Activated CD4-positive, alpha-beta T cell treated with anti-CD3 and anti-CD28 coated beads for 36 hours (primary cell): ENCODE measurements around the gene N4BP2L2. TPM values are rescaled to one million over a fixed set of nuclear protein-coding genes. Genes with fewer than 3 reads are reported as not detected.

Experiments used
- ATAC-seq: fragments of 200-7000 bp; cut with Tn5 transposase; one replicate; pipeline ENCODE4 v1.10.0; 2021; ENCODE audit warnings: mild to moderate bottlenecking, moderate library complexity
- CTCF ChIA-PET: fragments of 350-600 bp; sonication (Branson Sonifier 250); formaldehyde crosslinking; loops from one replicate; lab custom pipeline; 2021; ENCODE audit warnings: antibody characterized with exemption; lab: Charles Lee
- POLR2A ChIA-PET: fragments of 350-600 bp; sonication (Branson Sonifier 250); formaldehyde crosslinking; loops from one replicate; lab custom pipeline; 2021; ENCODE audit warnings: antibody characterized with exemption, inconsistent platforms; lab: Charles Lee
- DNase-seq: peaks from one replicate; pipeline ENCODE4 v3.0.0-alpha.2; 2020
- H3K27ac Mint-ChIP-seq: one replicate; pipeline ENCODE4 v1.8.0; 2021; ENCODE audit warnings: mixed read lengths
- H3K27me3 Mint-ChIP-seq: one replicate; pipeline ENCODE4 v1.8.0; 2021; ENCODE audit warnings: mixed read lengths
- H3K36me3 Mint-ChIP-seq: one replicate; pipeline ENCODE4 v1.8.0; 2021; ENCODE audit warnings: low read depth, mixed read lengths
- H3K4me1 Mint-ChIP-seq: one replicate; pipeline ENCODE4 v1.8.0; 2021; ENCODE audit warnings: mixed read lengths
- H3K4me3 Mint-ChIP-seq: one replicate; pipeline ENCODE4 v1.8.0; 2021; ENCODE audit warnings: mild to moderate bottlenecking, moderate library complexity, mixed read lengths
- H3K9me3 Mint-ChIP-seq: one replicate; pipeline ENCODE4 v1.8.0; 2021; ENCODE audit warnings: low read depth, mixed read lengths
- intact Hi-C, 2 experiments: fragments of 100-400 bp; cut with DNase I in 1 of 2; cut with micrococcal nuclease in 1 of 2; formaldehyde crosslinking; loops; one replicate each; pipeline versions ENCODE4 v1.14.2 to v1.15.1; 2022 to 2024; cut with DNase I, micrococcal nuclease
- total RNA-seq, 2 experiments: library from RNA; stranded (reverse); gene quantifications; one replicate each; pipeline ENCODE4 v1.2.3, GENCODE V29; 2021

The N4BP2L2 gene
- total RNA-seq, 2 experiments from 2014 or later: 95.1 to 105 TPM

GRCh38 chr13:32471187-32471922 lies 67.2 kb downstream of the N4BP2L2 start:
- intact Hi-C loops: no loop called here
- ATAC-seq (no peak), DNase-seq (no peak)
- Mint-ChIP-seq H3K9me3 (no peaks in the 10 kb centered on the region), H3K4me1 (peaks cover 8% of the 10 kb centered on the region), H3K27ac (no peak overlapping the region), H3K36me3 (no peaks in the 10 kb centered on the region), H3K4me3 (no peak overlapping the region), H3K27me3 (no peaks in the 10 kb centered on the region)
- ChIA-PET CTCF (interaction anchor here (0.6 to 1.6 kb wide), 3 partner anchors 109 to 177 kb away, joined by 3 to 5 read pairs (median 4); no protein-coding TSS in a partner anchor), POLR2A (no interaction called here)

GRCh38 chr13:32468502-32469142 lies 70.0 kb downstream of the N4BP2L2 start:
- Mint-ChIP-seq H3K9me3 (no peaks in the 10 kb centered on the region), H3K4me3 (no peak overlapping the region), H3K27me3 (no peaks in the 10 kb centered on the region), H3K4me1 (peaks cover 8% of the 10 kb centered on the region), H3K27ac (no peak overlapping the region), H3K36me3 (no peaks in the 10 kb centered on the region)
- DNase-seq (no peak), ATAC-seq (no peak)
- intact Hi-C loops: loop anchor here in 1 of 2 experiments (5.0 kb wide), 1 partner anchor 69 kb away; the partner anchor contains the start of gene N4BP2L2
- ChIA-PET CTCF (no interaction called here), POLR2A (no interaction called here)

GRCh38 chr13:32456591-32456990 lies 82.0 kb downstream of the N4BP2L2 start:
- intact Hi-C loops: no loop called here
- Mint-ChIP-seq H3K9me3 (peaks cover 19% of the 10 kb centered on the region), H3K27ac (no peak overlapping the region), H3K4me1 (no peaks in the 10 kb centered on the region), H3K4me3 (no peak overlapping the region), H3K27me3 (no peaks in the 10 kb centered on the region), H3K36me3 (peaks cover 46% of the 10 kb centered on the region)
- POLR2A ChIA-PET: no interaction called here
- CTCF ChIA-PET: interaction anchor here (1.3 kb wide), 1 partner anchor 10 kb away, joined by 3 read pairs; no protein-coding TSS in a partner anchor
- no peak for ATAC-seq
- no peak for DNase-seq

- CTCF ChIA-PET: interaction anchor here (1.2 to 1.3 kb wide), 2 partner anchors 11 to 546 kb away, joined by 3 to 4 read pairs; no protein-coding TSS in a partner anchor
- no peak overlapping the region for H3K4me3 Mint-ChIP-seq
- H3K4me1 Mint-ChIP-seq: no peaks in the 10 kb centered on the region
- POLR2A ChIA-PET: no interaction called here
- DNase-seq (no peak), ATAC-seq (no peak)
- H3K36me3 Mint-ChIP-seq: peaks cover 39% of the 10 kb centered on the region
- H3K27me3 Mint-ChIP-seq: no peaks in the 10 kb centered on the region
- peaks cover 19% of the 10 kb centered on the region for H3K9me3 Mint-ChIP-seq
- intact Hi-C loops: no loop called here
- no peak overlapping the region for H3K27ac Mint-ChIP-seq
Observed at GRCh38 chr13:32455594-32455903, 83.0 kb downstream of the N4BP2L2 start.

GRCh38 chr13:32454886-32455593 lies 83.6 kb downstream of the N4BP2L2 start:
- no peak for DNase-seq
- POLR2A ChIA-PET: no interaction called here
- Mint-ChIP-seq H3K27me3 (no peaks in the 10 kb centered on the region), H3K4me1 (no peaks in the 10 kb centered on the region), H3K4me3 (no peak overlapping the region), H3K27ac (no peak overlapping the region), H3K36me3 (peaks cover 38% of the 10 kb centered on the region), H3K9me3 (peaks cover 19% of the 10 kb centered on the region)
- CTCF ChIA-PET: interaction anchor here (0.6 to 1.3 kb wide), 3 partner anchors 11 to 545 kb away, joined by 3 to 4 read pairs (median 3); no protein-coding TSS in a partner anchor
- no peak for ATAC-seq
- intact Hi-C loops: no loop called here

GRCh38 chr13:32453981-32454380 lies 84.6 kb downstream of the N4BP2L2 start:
- Mint-ChIP-seq H3K36me3 (peaks cover 28% of the 10 kb centered on the region), H3K27me3 (no peaks in the 10 kb centered on the region), H3K4me1 (peaks cover under 1% of the 10 kb centered on the region), H3K9me3 (peaks cover 16% of the 10 kb centered on the region), H3K27ac (no peak overlapping the region), H3K4me3 (no peak overlapping the region)
- intact Hi-C loops: no loop called here
- CTCF ChIA-PET: interaction anchor here (0.8 kb wide), 1 partner anchor 83 kb away, joined by 3 read pairs; no protein-coding TSS in a partner anchor
- POLR2A ChIA-PET: no interaction called here
- ATAC-seq (no peak), DNase-seq (no peak)

- Mint-ChIP-seq H3K27me3 (no peaks in the 10 kb centered on the region), H3K4me1 (peaks cover 14% of the 10 kb centered on the region), H3K36me3 (peaks cover 4% of the 10 kb centered on the region), H3K27ac (no peak overlapping the region), H3K9me3 (no peaks in the 10 kb centered on the region), H3K4me3 (no peak overlapping the region)
- ChIA-PET POLR2A (no interaction called here), CTCF (interaction anchor here (0.6 to 1.1 kb wide), 3 partner anchors 38 to 744 kb away, joined by 3 to 4 read pairs (median 3); no protein-coding TSS in a partner anchor)
- DNase-seq (no peak), ATAC-seq (no peak)
- intact Hi-C loops: no loop called here
Observed at GRCh38 chr13:32448972-32449371, 89.6 kb downstream of the N4BP2L2 start.

GRCh38 chr13:32447894-32448623 lies 90.5 kb downstream of the N4BP2L2 start:
- peak overlapping the region; percentile 32 for H3K27ac Mint-ChIP-seq
- no peak overlapping the region for H3K4me3 Mint-ChIP-seq
- DNase-seq: no peak
- H3K36me3 Mint-ChIP-seq: peaks cover 3% of the 10 kb centered on the region
- POLR2A ChIA-PET: interaction anchor here (1.3 kb wide), 1 partner anchor 20 kb away, joined by 5 read pairs; the partner anchor contains the start of gene N4BP2L1
- peak; percentile 87 for ATAC-seq
- H3K9me3 Mint-ChIP-seq: no peaks in the 10 kb centered on the region
- CTCF ChIA-PET: interaction anchor here (0.6 to 1.1 kb wide), 4 partner anchors 23 to 220 kb away, joined by 3 to 4 read pairs (median 4); no protein-coding TSS in a partner anchor
- H3K27me3 Mint-ChIP-seq: no peaks in the 10 kb centered on the region
- peaks cover 16% of the 10 kb centered on the region for H3K4me1 Mint-ChIP-seq
- intact Hi-C loops: no loop called here

- ATAC-seq: no peak
- Mint-ChIP-seq H3K27ac (no peak overlapping the region), H3K4me1 (peaks cover 21% of the 10 kb centered on the region), H3K27me3 (no peaks in the 10 kb centered on the region), H3K4me3 (no peak overlapping the region), H3K36me3 (no peaks in the 10 kb centered on the region), H3K9me3 (no peaks in the 10 kb centered on the region)
- DNase-seq: no peak
- intact Hi-C loops: no loop called here
- ChIA-PET POLR2A (no interaction called here), CTCF (no interaction called here)
Observed at GRCh38 chr13:32446773-32447465, 91.7 kb downstream of the N4BP2L2 start.

GRCh38 chr13:32446220-32446619 lies 92.4 kb downstream of the N4BP2L2 start:
- ATAC-seq: no peak
- Mint-ChIP-seq H3K36me3 (no peaks in the 10 kb centered on the region), H3K4me3 (no peak overlapping the region), H3K27me3 (no peaks in the 10 kb centered on the region), H3K9me3 (no peaks in the 10 kb centered on the region), H3K4me1 (peaks cover 21% of the 10 kb centered on the region), H3K27ac (no peak overlapping the region)
- CTCF ChIA-PET: no interaction called here
- POLR2A ChIA-PET: no interaction called here
- no peak for DNase-seq
- intact Hi-C loops: no loop called here
